ENCODE measurements around the gene SLC25A13.

The SLC25A13 gene

GRCh38 chr7:96135241-96135640, 186.7 kb downstream of the SLC25A13 start:
- no peak for TF ChIP-seq CTCF (IDR thresholded peaks at IDR 0.05; ENCODE audit: control insufficient read depth, insufficient read depth, low read depth, low read length, missing control alignments)
- H3K4me3 ChIP-seq (ENCODE audit: control insufficient read depth, low read depth, low read length), result no peak overlapping the region
- DNase-seq (ENCODE audit: low read depth), result no peak

- DNase-seq (ENCODE audit: low read depth), result no peak
- TF ChIP-seq CTCF (IDR thresholded peaks at IDR 0.05; ENCODE audit: control insufficient read depth, insufficient read depth, low read depth, low read length, missing control alignments), result no peak
- no peak overlapping the region for H3K4me3 ChIP-seq (ENCODE audit: control insufficient read depth, low read depth, low read length)
Observed at GRCh38 chr7:96131525-96131924, 190.4 kb downstream of the SLC25A13 start.

- no peak overlapping the region for H3K4me3 ChIP-seq (ENCODE audit: control insufficient read depth, low read depth, low read length)
- no peak for DNase-seq (ENCODE audit: low read depth)
- TF ChIP-seq CTCF (IDR thresholded peaks at IDR 0.05; ENCODE audit: control insufficient read depth, insufficient read depth, low read depth, low read length, missing control alignments), result no peak
Observed at GRCh38 chr7:96127746-96128145, 194.2 kb downstream of the SLC25A13 start.

- DNase-seq (ENCODE audit: low read depth), result no peak
- no peak for TF ChIP-seq CTCF (IDR thresholded peaks at IDR 0.05; ENCODE audit: control insufficient read depth, insufficient read depth, low read depth, low read length, missing control alignments)
- no peak overlapping the region for H3K4me3 ChIP-seq (ENCODE audit: control insufficient read depth, low read depth, low read length)
Observed at GRCh38 chr7:96126382-96126781, 195.5 kb downstream of the SLC25A13 start.

- H3K4me3 ChIP-seq (ENCODE audit: control insufficient read depth, low read depth, low read length), result no peak overlapping the region
- no peak for TF ChIP-seq CTCF (IDR thresholded peaks at IDR 0.05; ENCODE audit: control insufficient read depth, insufficient read depth, low read depth, low read length, missing control alignments)
- DNase-seq (ENCODE audit: low read depth), result no peak
Observed at GRCh38 chr7:96122746-96123145, 199.2 kb downstream of the SLC25A13 start.

- TF ChIP-seq CTCF (IDR thresholded peaks at IDR 0.05; ENCODE audit: control insufficient read depth, insufficient read depth, low read depth, low read length, missing control alignments), result no peak
- DNase-seq (ENCODE audit: low read depth), result no peak
- no peak overlapping the region for H3K4me3 ChIP-seq (ENCODE audit: control insufficient read depth, low read depth, low read length)
Observed at GRCh38 chr7:96121752-96122151, 200.1 kb downstream of the SLC25A13 start.
